Urinary bladder (tissue), 4 donors: ENCODE measurements around the gene SPSB2. TPM values are rescaled to one million over a fixed set of nuclear protein-coding genes. Genes with fewer than 3 reads are reported as not detected.
A peak's percentile ranks its signal among the peaks of the same experiment; 100 is the strongest.
"Not testable (repeated sequence)": the region's sequence is repeated elsewhere in the genome, so short reads cannot be mapped to it uniquely, and the experiment has no call there.

ENCODE experiments used
- DNase-seq: peaks from one replicate; pipeline ENCODE4 v3.0.0-alpha.2; 2015; ENCODE audit errors: extremely low spot score
- H3K27ac ChIP-seq: one replicate; pipeline ENCODE4 v1.5.1; 2013; ENCODE audit warnings: low read depth, mild to moderate bottlenecking, moderate library complexity
- H3K36me3 ChIP-seq: one replicate; pipeline ENCODE4 v1.6.1; 2013; ENCODE audit warnings: mild to moderate bottlenecking, moderate library complexity; ENCODE audit not compliant: insufficient read depth
- H3K4me1 ChIP-seq: one replicate; pipeline ENCODE4 v1.6.1; 2013; ENCODE audit warnings: mild to moderate bottlenecking, moderate library complexity; ENCODE audit not compliant: insufficient read depth
- H3K4me3 ChIP-seq: one replicate; pipeline ENCODE4 v1.5.1; 2013; ENCODE audit warnings: low read depth, low read length
- WGBS: extraction: QIAGEN DNeasy Blood & Tissue Kit; methylation state at CpG from one replicate; pipeline ENCODE4 v1.1.7; 2013; 5-methylcytosine and 5-hydroxymethylcytosine counted together
- polyA plus RNA-seq: library from polyadenylated mRNA; stranded (reverse); fragments of 200-250 nt; gene quantifications from one replicate; pipeline ENCODE4 v1.2.3, GENCODE V29; 2013
- total RNA-seq: library from RNA; depleted of rRNA; stranded (reverse); fragments of >200 nt; gene quantifications from one replicate; pipeline ENCODE4 v1.2.3, GENCODE V29; 2014
- donor health status: healthy with polysubstance abuse.
- donor health status: healthy.

Gene SPSB2
- total and polyA plus RNA-seq, 2 donors, result 3.2 to 12.3 TPM

DNA sequence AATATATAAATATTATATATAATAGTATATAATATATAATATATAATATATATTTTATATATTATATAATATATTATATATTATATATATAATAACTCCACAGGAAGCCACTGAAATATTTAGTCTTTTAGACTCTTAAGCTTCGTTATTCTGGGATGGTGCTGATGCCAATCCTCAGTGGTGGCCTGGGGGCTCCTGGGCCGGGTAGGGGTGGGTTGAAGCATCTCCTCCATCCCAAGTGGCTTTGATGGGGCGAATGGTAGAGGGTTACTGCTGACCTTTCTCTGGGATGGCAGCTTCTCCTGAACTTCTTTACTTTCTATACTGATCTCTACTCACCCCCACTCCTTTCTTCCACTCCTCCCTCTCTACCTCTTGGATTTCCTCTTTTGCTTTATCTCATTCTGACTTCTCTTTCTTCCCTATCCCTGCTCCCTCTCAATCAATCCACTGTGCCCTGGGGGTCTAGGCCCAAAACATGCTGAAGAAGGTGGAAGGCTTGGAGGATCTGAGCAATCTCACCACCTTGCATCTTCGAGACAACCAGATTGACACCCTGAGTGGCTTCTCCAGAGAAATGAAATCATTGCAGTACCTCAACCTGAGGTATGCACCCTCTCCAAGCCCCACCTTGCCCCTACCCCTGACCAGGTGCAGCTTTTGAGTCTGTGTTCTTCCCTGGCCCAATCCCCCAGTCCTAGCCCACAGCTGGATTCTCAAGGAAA is 36.5 kb upstream of the SPSB2 start:
- no peak for DNase-seq
- WGBS, result 88% methylated on average over 4 of the region's 4 CpGs
- H3K4me3 ChIP-seq, result no peak overlapping the region
- H3K27ac ChIP-seq, result no peak overlapping the region
- peaks cover 3% of the 10 kb centered on the region for H3K36me3 ChIP-seq
- no peaks in the 10 kb centered on the region for H3K4me1 ChIP-seq

DNA sequence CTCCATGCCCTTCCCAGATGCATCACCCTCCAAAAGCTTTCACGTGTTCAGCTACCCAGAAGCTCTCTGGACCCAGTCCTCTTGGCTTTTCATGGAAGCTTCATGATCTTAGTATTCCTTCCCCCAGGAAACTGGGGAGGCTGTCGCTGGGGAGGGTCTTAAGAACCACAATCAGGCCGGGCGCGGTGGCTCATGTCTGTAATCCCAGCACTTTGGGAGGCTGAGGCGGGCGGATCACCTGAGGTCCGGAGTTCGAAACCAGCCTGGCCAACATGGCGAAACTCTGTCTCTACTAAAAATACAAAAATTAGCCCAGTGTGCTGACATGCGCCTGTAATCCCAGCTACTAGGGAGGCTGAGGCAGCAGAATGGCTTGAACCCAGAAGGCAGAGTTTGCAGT is 35.0 kb upstream of the SPSB2 start:
- H3K36me3 ChIP-seq, DNase-seq, H3K4me1 ChIP-seq, H3K27ac ChIP-seq, H3K4me3 ChIP-seq: not testable (repeated sequence)
- 96% methylated on average over 11 of the region's 11 CpGs for WGBS

DNA sequence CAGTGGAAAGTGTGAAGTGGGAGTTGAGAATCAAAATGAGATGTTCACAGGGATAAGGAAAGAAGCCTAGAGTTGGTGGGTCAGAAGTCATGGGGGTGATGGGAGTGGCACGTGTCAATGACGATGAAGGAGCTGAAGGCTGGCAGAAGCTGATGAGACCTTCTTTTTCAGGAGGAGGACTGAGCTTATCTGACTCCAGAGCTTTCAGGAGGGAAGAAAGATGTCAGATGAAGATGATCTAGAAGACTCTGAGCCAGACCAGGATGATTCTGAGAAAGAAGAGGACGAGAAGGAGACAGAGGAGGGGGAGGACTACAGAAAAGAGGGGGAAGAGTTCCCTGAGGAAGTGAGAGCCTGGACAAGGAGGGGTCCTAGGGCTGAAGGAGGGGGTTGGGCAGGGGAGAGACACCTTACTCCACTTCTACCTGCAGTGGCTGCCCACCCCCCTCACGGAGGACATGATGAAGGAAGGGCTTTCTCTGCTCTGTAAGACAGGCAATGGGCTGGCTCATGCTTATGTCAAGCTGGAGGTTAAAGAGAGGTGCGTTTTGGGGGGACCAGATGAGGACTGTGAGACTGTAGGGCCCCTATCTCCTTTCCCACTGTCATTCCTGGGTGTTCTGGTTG is 32.4 kb upstream of the SPSB2 start:
- peaks cover 3% of the 10 kb centered on the region for H3K36me3 ChIP-seq
- no peaks in the 10 kb centered on the region for H3K4me1 ChIP-seq
- H3K27ac ChIP-seq, result no peak overlapping the region
- 55% methylated on average over 5 of the region's 5 CpGs for WGBS
- peak overlapping the region; percentile 53 for H3K4me3 ChIP-seq
- DNase-seq, result no peak

DNA sequence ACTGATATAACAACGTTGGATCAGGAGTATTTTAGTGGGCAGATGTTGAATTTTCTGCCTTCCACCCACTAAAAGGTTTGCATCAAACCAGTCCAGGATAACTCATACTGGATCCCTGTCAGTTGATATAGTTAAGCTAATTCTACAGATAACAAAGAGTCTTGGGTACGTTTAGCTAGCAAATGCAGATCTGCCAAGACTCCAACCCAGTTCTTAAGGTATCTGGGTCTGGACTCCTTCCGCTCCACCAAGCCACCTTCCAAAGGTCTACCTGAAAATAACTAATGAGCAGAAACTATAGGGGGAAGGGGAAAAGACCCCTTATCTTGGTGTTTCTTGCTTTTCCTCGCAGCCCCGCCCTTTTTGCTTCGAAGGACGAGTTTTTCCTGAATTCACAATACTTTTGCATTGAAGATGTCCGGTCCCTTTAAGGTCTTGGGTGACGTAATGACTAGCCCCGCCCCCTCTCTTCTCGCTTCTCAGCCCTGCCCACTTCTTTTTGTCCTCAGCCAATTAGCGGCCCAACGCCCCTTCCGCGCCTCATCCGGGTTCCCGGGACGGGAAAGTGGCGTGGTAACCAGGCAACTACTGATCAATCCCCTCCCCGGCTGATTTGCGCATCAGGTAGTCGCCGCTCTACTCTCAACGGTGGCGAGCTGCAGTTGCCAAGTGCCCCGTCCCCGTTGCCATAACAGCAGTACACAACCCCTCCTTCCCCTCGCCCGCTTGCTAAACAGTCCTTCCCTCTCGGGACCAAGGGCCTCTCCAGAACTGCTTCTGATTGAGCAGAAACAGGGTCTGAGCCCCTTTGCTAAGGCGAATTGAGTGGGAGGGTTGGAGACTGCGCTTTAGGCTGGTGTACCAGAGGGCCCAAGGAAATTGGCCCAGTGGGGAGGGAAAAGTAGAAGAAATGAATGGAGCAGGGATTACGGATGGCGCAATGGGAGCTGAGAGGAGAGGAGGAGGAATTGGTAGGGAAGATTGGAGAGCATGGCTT is 31.5 kb upstream of the SPSB2 start, which contains the start of gene LRRC23:
Gene LRRC23, plus strand, starts transcription at position 543 of the 997 bp plus-strand sequence. CDS start 812 bp downstream, outside the sequence.
- 4% methylated on average over 34 of the region's 34 CpGs for WGBS
- peaks cover 3% of the 10 kb centered on the region for H3K36me3 ChIP-seq

DNA sequence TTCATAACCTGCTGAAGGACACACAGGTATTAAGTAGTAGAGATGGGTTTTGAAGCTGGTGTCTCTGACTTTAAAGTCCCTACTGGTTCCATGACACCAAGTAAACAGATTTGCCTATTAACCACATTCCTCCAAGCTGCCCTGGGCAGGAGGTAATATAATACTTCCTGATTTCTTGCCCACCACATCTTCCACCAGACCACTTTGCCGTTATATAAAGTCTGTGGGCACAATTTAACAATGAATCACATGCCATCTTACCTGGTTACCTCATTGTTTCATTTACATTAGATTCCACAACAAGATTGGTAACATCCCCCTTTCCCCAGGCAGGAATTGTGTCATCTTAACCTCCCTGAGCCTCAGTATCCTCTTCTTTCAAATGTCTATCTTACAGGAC is 30.6 kb upstream of the SPSB2 start:
- Histone ChIP-seq H3K36me3 (peaks cover 3% of the 10 kb centered on the region), H3K4me1 (no peaks in the 10 kb centered on the region), H3K4me3 (no peak overlapping the region), H3K27ac (no peak overlapping the region)
- 57% methylated on average over 1 of the region's 1 CpG for whole genome bisulfite sequencing
- DNase-seq, result no peak

More for the DNA sequence above, 31.5 kb upstream of the SPSB2 start, which contains the start of gene LRRC23:
- DNase-seq, result peak; percentile 97
- Histone ChIP-seq H3K4me1 (no peaks in the 10 kb centered on the region), H3K27ac (peak within 1 kb of the TSS; percentile 38), H3K4me3 (peak within 1 kb of the TSS; percentile 53)

DNA sequence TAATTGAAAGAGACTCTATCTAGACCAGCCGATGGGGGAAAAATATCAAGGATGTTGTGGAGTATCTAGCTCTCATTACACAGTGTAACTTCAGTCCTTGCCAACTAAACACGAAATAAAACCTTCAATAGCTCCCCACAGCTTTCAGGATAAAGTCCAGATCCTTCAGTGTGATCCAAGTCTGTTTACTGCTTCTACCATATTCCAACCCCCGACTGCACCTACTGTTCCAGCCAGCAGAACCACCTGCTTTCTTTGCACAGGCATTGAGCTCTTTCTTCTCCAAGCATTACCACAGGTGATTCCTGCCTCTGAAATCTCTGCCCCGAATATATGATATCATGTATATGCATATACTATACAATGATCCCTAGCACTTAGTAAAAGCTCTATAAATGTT is 29.3 kb upstream of the SPSB2 start:
- WGBS, result 75% methylated on average over 4 of the region's 4 CpGs
- Histone ChIP-seq H3K4me3 (no peak overlapping the region), H3K36me3 (peaks cover 3% of the 10 kb centered on the region), H3K27ac (no peak overlapping the region), H3K4me1 (no peaks in the 10 kb centered on the region)
- DNase-seq, result no peak

DNA sequence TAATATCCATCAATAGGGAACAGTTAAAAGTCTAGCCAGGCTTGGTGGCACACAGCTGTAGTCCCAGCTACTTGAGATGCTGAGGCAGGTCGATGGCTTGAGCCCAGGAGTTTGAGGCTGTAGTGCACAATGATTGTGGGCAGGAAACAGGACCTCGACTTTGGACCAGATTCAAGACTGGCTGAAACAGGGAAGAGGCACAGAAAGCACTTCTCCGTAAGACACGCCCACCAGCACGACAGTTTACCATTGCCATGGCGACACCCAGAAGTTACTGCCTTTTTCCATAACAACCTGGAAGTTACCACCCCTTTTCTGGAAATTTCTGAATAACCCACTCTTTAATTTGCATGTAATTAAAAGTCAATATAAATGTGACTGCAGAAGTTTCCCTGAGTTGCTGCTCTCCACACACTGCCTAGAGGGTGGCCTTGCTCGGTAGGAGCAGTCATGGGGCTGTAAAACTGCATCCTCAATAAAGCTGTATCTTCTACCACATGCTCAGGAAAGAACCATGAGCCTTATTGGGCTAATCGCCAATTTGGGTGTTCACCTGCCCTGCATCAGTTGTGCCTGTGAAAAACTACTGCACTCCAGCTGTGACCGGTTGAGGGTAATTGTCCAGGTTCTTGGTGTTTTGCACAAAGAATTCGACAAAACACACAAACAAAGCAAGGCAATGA is 26.9 kb upstream of the SPSB2 start:
- 48% methylated on average over 10 of the region's 10 CpGs for WGBS
- Histone ChIP-seq H3K4me3 (no peak overlapping the region), H3K36me3 (no peaks in the 10 kb centered on the region), H3K27ac (no peak overlapping the region), H3K4me1 (no peaks in the 10 kb centered on the region)
- DNase-seq, result no peak

DNA sequence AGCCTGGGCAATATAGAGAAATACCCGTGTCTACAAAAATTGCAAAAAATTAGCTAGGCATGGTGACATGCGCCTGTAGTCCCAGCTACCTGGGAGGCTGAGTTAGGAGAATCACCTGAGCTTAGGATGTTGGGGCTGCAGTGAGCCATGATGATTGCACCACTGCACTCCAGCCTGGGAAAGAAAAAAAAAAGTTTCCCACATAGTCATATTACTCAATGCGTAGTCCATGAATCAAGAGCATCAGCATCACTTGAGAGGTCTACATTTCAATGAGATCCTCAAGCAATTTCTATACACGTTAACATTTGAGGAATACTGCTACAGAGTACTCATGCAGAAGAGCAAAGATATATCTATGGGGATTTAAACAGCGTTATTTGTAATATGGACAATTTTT is 26.3 kb upstream of the SPSB2 start:
- no peaks in the 10 kb centered on the region for H3K4me1 ChIP-seq
- H3K4me3 ChIP-seq, result no peak overlapping the region
- 83% methylated on average over 5 of the region's 5 CpGs for WGBS
- no peak for DNase-seq
- H3K36me3 ChIP-seq, result no peaks in the 10 kb centered on the region
- H3K27ac ChIP-seq, result no peak overlapping the region

DNA sequence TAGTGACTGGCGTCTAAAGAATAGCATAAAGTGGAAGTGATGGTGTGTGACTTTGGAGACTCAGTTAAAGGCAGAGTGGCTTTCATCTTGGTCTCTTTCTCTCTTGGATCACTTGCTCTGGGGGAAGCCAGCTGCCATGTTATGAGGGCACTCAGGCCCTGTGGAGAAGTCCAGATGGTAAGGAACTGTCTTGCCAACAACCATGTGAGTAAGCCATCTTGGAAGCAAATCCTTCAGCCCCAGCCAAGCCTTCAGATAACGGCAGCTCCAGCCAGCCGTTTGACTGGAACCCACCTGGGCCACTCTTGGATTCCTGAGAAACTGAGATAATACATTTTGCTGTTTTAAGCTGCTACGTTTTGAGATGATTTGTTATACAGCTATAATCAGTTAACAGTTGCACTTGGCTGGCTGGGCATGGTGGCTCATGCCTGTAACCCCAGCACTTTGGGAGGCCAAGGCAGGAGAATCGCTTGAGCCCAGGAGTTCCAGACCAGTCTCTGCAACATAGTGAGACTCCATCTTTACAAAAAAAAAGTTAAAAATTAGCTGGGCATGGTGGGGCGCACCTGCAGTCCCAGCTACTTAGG is 23.8 kb upstream of the SPSB2 start:
- 69% methylated on average over 6 of the region's 6 CpGs for WGBS
- no peaks in the 10 kb centered on the region for H3K4me1 ChIP-seq
- DNase-seq, result no peak

DNA sequence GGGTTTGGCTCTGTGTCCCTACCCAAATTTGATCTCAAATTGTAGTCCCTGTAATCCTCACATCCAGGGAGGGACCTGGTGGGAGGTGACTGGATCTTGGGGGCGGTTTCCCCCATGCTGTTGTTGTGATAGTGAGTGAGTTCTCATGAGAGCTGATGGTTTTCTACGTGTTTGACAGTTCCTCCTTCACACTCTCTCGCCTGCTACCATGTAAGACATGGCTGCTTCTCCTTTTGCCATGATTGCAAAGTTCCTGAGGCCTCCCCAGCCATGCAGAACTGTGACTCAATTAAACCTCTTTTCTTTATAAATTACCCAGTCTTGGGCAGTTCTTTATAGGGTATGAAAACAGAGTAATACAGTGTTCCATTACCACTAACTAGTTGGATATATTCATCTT is 21.2 kb upstream of the SPSB2 start:
- no peak overlapping the region for H3K27ac ChIP-seq
- H3K36me3 ChIP-seq, result no peaks in the 10 kb centered on the region
- no peak overlapping the region for H3K4me3 ChIP-seq
- H3K4me1 ChIP-seq, result no peaks in the 10 kb centered on the region
- DNase-seq, result no peak
- 78% methylated on average over 3 of the region's 3 CpGs for WGBS

More for the DNA sequence above, 23.8 kb upstream of the SPSB2 start:
- no peak overlapping the region for H3K4me3 ChIP-seq
- no peaks in the 10 kb centered on the region for H3K36me3 ChIP-seq
- H3K27ac ChIP-seq, result no peak overlapping the region

DNA sequence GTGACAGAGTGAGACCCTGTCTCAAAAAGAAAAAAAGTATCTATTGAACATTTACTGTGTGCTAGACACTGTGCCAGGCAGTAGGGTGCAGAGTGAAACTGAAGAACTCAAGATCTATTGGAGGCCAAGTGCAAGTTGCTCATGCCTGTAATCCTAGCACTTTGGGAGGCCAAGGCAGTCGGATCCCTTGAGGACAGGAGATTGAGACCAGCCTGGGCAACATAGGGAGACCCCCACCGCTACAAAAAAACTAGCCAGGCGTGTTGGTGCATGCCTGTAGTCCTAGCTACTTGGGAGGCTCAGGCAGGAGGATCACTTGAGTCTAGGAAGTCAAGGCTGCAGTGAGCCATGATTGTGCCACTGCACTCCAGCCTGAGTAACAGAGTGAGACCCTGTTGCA is 19.6 kb upstream of the SPSB2 start:
- 95% methylated on average over 3 of the region's 3 CpGs for WGBS
- H3K27ac ChIP-seq, result not testable (repeated sequence)

DNA sequence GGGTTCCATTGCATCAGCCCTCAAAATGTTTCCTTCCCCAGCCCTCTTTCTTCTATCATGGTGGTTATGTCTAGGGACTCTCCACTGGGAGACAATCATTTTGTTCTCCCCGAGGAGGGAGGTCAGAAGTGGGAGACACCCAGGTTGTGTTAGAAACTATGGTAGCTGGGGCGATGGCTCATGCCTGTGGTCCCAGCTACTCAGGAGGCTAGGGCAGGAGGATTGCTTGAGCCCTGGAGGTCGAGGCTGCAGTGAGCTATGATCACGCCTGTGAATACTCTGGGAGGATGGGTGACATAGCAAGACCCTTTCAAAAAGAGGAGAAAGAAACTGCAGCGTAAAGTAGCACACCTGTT is 18.5 kb upstream of the SPSB2 start:
- DNase-seq, result no peak
- no peaks in the 10 kb centered on the region for H3K4me1 ChIP-seq

More for the DNA sequence above, 19.6 kb upstream of the SPSB2 start:
- not testable (repeated sequence) for H3K36me3 ChIP-seq, H3K4me3 ChIP-seq, DNase-seq, H3K4me1 ChIP-seq

More for the DNA sequence above, 18.5 kb upstream of the SPSB2 start:
- H3K27ac ChIP-seq, result peak overlapping the region; percentile 92
- H3K4me3 ChIP-seq, result peak overlapping the region; percentile 37
- WGBS, result 84% methylated on average over 5 of the region's 5 CpGs
- no peaks in the 10 kb centered on the region for H3K36me3 ChIP-seq
